Activated naive CD4-positive, alpha-beta T cell treated with anti-CD3 and anti-CD28 coated beads, Interleukin-2, amount 50 U/mL, for 16 hours (primary cell): Measurements from ENCODE around the gene THADA.
"Not testable (repeated sequence)": the region's sequence is repeated elsewhere in the genome, so short reads cannot be mapped to it uniquely, and the experiment has no call there.

Experiments
- DNase-seq: peaks from one replicate; pipeline ENCODE4 v3.0.0-alpha.2; 2020

THADA gene

DNA sequence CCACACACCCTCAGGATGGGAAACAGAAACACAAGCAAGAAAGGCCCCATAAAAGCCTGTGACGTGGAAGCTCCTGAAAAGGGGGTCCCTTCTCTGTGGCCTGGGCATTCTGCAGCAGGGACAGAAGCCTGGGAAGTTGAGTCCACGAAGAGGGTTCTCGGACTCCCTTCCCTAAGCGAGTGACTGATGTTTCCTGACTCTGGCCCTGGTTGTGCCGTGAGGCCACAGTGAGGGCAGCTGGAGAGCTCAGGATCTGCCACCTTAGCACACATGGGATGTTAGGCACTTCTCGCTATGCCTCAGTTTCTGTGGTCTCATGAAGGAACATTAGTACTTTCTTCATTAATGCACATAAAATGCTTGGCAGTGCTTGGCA is 282.2 kb downstream of the THADA start:
- DNase-seq, result no peak

DNA sequence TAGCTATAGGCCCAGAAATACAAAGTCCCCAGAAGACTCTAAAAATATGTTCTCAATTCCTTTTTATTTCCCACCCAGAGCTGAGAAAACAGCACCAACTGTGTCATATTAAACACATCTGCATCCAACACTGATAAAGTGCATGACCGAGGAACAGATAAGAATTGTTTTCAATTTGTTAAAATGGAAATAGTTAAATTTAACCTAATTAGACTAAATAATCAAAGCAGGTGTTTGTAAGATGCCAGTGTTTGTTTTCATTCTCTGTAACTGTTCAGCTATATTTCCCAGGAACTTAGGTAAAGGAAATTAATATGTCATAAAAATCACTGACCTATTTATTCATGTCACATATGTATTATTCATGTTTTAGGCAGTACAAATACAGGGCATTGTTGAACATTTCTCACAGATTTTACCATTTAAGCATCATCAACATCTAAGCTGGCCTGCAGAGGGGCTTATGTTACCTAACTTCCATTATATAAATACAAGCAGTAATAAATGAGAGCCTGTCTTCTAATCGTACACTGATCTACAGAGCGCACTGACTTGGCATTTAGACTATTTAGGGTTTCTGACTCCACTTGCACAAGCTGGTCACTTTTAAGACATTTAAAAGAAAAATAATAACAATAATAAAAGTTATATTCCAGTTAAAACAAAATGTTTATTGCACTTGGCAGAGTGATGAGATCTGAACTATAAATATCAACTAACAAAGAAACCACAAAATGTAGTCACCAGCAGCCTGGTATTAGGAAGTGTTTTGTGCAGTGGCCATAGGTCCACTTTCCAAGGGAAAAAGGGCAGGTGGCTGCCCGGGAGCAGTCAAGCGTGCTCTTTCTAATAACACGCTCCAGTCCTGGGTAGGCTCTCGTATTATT is 282.8 kb downstream of the THADA start:
- DNase-seq, result no peak

DNA sequence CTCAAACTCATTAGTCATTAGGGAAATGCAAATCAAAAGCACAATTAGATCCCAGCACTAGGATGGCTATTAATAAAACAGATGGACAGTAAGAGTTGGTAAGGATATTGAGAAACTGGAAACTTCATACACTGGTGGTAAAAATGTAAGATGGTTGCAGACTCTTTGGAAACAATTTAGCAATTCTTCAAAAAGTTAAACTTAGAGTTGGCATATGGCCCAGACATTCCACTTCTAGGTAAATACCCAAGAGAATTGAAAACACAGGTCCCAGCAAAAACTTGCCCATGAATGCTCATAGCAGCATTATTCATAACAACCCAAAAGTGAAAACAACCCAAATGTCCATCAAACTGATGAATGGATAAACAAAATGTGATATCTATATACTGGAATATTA is 284.6 kb downstream of the THADA start:
- DNase-seq, result no peak

DNA sequence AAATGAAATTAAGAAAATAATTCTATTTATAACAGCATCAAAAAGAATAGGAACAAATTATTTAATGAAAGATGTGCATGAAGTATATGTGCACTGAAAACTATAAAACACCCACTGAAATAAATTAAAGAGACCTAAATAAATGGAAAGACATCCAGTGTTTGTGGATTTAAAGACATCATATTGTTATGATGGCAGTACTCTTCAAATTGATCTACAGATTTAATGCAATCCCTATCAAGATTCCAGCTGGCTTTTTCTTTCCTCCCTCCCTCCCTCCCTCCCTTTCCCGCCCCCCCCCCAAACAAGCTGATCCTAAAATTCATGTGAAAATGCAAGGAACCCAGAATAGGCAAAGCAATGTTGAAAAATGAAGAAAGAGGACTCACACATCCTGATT is 285.9 kb downstream of the THADA start:
- no peak for DNase-seq

DNA sequence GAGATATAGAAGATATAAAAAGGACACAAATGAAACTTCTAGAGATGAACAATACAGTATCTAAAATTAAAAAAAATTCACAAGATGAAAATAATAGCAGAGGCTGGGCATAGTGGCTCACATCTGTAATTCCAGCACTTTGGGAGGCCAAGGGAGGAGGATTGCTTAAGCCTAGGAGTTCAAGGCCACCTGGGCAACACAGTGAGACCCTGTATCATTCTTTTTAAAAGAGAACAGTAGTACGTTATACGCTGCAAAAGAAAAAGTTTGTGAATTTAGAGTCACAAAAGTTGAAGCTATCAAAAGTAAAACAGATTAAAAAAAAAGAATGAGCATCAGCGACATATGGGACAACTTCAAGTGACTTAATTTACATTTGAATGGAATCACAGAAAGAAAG is 287.9 kb downstream of the THADA start:
- DNase-seq, result no peak

DNA sequence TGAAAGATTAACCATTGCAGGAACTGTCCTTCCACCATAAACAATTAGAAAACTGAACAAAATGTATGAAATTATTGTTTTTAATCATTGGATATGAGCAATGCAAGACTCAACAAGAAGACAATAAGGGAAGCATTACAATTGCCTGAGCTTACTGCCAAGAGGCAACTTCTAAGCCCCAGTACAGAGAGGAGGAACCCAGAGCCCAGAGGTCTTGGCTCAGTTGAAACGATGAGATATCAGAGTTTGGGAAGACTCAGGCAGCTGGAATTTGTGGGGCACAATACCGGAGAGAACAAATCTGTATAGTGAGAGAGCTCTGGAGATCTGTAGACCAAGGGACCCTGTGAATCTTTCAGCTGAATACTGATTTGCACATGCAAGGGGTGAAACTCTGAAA is 288.8 kb downstream of the THADA start:
- no peak for DNase-seq

DNA sequence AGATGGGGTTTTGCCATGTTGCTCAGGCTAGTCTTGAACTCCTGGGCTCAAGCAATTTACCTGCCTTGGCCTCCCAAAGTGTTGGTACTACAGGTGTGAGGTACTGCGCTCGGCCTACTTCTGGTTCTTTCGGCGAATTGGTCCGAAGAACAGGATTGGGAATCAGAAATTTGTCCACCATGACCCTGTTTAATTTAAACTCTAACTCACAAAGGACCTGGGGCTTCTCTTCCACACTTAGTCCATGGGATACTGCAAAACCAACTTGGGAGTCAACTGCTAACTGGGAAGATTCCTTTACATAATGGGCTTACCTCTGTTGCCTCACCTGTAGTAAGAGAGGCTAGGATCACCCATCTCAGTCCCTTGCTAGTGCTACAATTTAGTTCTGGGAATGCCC is 289.6 kb downstream of the THADA start:
- DNase-seq, result no peak

DNA sequence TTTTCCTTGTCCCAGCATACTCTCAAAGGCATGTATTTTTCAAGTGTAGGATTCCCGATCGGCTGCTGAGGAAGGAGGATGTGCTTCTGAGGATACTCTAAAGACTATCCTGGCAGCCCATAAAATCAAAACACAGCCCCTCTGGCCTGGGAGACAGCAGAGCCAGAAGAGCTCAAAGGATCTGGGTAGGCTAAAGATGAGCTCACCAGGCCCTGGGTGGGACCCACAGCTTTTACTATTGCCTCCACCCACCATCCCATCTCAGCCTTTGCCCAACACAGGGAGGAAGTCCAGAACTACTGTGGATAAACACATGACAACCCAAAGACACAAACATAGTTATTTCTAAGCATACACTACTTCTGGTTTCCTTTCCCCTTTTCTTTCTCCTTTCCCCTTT is 290.3 kb downstream of the THADA start:
- DNase-seq, result no peak

DNA sequence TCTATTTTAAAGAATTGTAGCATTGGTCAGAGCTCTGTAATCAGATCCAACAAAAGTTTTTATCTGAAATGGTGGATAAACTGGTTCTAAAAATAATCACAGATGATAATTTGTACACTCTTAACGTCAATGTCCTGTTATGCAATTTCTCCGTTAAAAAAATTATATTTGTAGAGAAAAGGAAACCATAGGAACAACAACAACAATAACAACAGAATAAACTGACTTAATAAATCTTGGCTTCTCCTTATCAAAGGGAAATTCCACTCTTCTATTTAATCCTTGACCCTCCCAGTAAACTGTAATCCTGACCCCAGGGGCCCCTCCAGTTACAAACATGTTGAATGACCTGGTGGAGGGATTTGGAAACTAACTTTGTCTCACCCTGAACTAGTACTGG is 290.8 kb downstream of the THADA start:
- no peak for DNase-seq

DNA sequence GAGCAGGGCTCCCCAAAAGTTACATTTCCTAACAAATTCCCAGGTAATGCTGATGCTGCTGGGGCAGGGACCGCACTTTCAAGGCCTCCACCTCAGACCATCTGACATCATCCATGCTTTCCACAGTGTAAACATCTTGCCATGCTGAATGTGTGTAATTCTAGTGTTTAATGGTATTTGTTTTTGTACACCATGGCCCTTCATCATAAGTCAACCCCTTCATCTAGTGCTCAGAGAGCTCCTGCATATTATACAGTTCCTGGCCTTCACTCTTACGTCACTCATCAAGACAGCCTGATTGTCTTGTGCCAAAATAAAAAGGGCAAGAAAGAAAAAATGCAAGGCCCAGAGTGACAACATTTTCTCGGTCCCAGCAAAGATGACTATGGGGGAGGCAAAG is 291.9 kb downstream of the THADA start:
- no peak for DNase-seq

DNA sequence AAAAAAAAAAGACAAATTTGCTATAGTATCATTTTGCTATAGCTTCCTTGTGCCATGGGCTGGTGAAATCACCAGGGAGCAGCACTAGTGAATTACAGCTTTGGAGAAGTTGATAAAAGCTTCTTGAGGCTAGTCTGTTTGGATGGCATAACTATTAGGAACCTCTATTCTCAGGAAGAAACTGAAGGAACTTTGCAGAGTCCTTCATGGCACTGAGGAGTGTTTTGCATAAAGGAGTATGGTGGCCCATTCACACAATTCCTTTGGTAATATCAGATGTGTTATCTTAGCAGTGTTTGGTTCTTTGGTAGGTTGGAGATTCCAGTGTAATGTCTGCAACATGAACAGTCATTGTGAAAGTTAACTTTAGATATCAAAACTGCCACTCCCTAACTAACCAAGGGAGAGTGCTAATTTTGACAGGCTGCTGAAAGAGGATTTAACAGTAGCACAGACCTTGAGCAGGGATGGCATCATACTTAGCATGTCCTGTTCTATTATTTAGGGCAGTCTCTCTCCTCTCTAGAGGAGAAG is 292.8 kb downstream of the THADA start:
- DNase-seq, result no peak

DNA sequence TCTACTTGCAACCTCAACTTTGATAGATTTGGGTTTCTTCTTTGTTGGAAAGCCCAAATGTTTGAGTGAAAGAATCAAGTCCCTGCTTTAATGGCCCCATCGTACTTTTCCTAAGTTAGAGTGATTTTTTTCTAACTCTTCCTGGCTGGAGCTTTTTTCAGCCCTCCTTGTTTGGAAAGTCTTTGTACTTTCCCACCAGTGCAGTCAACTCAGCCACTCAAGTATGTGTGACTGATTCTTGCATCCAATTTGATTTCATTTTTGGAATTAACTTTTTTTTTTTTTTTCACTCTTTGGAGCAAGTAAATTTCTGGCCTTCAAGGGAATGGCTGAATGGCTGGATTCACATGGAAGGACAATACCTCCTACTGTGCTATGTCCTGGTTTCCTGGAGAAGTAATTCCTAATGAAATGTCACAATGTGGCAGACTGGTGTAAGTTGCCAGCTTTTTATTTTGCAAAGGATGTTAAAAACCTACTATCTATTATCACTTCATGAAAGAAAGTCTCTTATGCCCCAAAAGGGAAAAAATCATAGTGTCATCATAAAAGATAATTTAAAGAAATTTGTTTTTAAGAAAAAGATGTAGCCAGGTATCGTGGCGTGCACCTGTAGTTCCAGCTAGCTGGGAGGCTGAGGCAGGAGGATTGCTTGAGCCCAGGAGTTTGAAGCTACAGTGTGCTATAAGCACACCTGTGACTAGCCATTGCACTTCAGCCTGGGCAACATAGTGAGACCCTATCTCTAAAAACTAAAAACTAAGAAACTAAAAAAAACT is 293.5 kb downstream of the THADA start:
- DNase-seq, result no peak

DNA sequence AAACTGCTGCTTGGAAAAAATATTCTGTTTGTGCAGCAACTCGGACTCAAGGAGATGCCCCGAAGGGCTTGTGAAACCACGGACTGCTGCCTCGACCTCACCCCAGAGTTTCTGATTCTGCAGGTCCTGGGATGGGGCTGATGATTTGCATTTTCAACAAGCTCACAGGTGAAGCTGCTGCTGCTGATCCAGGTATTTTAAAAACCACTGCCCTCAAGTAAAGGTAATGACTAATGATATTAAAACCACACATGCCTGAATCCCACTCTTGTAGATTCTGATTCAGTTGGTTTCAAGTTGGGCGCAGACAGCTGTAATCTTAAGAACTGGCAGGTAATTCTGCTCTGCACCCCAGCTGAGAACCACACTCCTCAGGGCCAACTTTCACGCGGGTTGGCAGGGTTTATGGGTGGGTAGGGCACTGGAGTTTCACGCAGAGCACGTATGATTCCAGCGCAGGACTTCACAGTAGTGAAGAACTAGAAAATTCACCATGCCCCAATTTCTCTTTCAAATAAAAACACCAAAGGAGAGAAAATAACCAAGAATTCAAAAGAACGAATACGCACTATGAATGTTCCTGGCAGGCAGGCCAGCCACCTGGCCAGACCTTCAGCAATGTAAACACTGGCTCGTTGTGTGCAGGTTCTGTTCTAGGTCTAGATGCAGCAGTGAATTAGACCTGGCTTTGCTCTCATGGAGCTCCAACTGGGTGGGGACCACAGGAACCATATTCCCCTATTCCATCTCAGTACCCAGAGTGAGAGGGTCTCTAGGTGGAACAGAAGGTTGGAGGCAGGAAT is 294.9 kb downstream of the THADA start:
- no peak for DNase-seq

DNA sequence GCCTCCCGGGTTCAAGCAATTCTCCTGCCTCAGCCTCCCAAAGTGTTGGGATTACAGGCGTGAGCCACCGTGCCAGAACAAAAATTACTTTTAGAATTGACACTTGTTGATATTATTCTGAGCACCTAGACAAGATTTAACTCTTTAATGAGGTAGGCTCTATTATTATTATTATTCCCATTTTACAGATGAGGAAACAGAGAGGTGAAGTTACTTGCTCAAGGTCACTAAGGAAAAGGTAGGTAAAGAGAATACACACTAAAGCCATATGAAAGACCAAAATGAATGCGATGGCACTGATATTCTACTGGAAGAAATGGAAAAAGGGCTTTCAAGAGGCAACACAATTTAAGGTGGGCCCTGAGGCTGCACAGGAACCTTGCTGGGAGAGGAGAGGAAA is 295.6 kb downstream of the THADA start:
- no peak for DNase-seq

DNA sequence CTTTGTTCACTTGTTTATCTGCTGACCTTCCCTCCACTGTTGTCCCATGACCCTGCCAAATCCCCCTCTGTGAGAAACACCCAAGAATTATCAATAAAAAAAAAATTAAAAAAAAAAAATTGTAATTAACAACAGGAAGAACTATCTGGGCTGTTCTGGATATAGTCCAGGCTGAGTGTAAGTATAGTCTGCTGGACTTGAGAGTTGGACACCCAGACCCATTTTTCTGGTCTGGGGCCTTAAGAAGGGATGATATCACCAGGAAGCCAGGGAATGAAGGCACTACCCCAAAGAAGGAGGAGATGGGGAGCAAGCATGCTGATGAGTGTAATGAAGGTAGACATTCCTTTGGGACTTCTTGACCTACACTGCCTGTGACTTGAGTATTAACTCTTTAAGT is 297.3 kb downstream of the THADA start:
- no peak for DNase-seq

DNA sequence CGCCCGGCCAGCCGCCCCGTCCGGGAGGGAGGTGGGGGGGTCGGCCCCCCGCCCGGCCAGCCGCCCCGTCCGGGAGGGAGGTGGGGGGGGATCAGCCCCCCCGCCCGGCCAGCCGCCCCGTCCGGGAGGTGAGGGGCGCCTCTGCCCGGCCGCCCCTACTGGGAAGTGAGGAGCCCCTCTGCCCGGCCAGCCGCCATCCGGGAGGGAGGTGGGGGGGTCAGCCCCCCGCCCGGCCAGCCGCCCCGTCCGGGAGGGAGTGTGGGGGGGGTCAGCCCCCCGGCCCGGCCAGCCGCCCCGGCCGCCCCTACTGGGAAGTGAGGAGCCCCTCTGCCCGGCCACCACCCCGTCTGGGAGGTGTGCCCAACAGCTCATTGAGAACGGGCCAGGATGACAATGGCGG is 298.1 kb downstream of the THADA start:
- not testable (repeated sequence) for DNase-seq

DNA sequence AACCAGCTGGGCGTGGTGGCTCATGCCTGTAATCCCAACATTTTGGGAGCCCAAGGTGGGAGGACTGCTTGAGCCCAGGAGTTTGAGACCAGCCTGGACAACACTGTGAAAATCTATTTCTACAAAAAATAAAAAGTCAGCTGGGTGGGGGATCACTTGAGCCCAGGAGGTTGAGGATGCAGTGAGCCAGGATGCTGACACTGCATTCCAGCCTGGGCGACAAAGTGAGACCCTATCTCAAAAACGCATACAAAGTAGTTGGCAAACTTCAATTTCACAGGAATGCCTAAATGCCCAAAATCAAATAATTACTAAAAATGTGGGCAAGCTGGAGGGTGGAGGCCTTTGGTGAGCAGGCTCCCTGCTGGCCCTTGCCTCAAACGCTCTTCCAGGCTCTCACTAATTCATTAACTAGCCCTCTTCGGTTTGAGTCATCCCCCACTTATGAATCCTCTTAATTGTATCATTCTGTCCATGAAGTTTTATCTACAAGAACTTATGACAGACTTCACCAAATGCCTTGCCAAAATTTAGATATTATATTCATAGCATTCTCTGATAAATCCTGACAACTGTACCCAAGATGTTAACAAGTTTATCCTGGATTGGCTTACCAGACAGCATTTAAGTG is 300.8 kb downstream of the THADA start:
- no peak for DNase-seq

DNA sequence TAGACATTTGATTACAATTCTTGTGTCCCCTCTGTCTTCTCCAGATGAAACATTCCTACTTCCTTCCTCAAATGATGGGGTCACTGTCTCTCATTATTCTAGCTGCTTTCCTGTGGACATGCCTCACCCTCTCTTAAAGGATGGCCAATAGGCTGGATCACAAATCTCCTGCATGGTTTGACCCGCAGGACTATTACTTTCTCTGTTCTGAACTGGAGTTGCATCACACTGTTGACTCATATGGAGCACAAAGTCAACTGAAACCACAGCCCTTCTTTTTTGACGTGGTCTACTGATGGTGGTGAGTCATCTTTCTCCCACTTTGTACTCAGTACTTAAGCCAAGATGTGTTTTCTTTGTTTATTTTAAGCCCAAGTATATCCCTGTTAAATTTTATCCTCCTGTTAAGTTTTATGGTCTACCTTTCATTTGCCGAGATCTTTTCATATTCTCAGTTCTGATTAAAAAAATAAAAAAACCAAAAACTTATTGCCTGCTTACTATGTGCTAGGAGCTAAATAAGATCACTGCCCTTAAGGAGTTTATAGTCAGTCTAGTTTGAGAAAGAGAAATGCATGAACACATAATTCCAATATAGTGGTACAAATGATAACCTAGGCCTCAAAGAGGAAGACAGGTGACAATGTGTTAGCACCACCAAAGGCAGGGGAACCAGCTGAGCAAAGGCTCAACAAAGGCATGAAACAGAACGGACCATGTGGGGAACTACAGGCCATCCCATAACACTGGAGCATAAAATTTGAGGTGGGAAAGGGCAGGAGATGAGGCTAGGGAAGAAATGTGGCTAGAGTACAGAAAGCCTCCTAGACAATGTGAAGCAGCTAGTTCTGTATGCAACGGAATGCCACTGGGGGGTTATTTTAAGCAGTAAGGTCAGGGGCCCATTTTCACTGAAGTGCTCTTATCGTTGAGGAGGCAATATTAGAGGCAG is 301.8 kb downstream of the THADA start:
- DNase-seq, result peak; percentile 14

DNA sequence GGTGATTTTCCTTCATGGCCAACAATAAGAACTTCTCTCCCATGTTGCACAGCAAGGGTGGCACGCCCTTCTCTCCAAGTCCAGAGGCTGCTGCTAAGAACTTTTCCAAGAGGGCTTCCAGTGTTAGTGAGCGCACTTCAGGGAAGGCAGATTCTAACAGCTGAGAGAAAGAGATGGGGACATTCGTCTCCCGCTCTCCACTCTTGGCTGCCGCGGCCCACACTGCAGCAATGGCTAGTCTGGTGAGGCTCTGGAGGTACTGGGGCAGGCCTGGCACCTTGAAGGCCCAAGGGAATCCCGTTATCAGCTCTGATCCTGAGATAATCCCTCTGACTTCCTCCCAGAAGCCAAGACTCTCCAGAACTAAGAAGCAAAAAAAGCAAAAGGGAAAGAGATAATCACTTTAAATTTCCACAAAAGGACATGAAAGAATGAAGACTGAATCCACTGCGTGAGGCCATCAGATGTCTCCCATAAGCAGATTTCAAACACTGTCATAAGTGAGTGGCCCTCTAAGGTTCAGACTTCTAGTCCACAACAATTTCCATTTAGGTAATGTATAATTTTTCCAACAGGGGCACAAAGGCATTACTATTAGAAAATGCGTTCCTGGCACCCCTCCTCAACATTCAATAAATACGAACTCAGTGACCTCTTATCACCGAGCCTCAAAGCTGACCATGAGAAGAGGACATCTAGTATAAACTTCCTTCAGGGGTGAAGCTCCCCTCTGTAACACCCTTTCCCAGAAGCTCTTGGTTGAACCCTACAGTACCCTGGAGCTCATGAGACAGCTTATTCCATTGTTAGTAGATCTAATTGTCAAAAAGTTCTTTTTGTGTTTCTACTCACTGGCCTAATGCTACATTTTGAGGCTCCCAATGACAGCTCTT is 302.7 kb downstream of the THADA start:
- no peak for DNase-seq

DNA sequence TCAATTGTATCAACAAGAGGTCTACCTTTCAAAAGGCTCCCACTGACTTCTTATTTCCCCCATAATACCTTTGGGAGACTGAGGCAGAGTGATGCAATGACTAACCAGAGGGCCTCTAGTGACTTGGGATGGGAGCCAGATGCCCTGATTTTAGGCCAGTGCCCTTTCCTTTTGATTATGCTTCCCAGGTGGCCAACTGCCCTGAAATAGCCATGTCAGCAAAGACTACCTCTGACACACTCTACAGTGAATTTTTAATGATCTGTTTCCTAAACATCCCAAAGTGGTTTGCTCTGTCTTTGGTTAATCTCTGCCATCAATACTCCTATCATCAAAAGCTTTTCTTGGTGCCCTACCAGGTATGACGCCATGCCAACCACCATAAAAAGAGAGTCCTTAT is 303.5 kb downstream of the THADA start:
- no peak for DNase-seq

DNA sequence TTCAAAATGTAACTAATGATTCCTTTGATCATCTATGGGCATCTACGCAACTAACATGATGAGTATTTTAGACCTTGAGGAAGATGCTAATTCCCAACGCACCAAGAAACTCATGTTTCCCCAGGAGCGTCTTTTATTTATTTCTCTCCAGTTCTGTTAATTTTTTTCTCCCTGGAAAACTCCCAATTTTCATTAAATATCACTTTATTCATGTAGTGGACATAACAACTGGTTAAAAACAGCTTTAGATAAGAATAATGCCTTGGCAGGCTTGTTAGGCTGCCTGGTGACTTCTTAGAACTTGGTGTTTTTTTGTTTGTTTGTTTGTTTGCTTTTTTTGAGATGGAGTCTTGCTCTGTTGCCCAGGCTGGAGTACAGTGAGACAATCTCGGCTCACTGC is 306.5 kb downstream of the THADA start:
- no peak for DNase-seq
